ENCODE results near the gene FAN1. TPM values are rescaled to one million over a fixed set of nuclear protein-coding genes. Genes with fewer than 3 reads are reported as not detected.

The FAN1 gene
- total RNA-seq, 4 donors from 2014 or later, result 16.2 to 45.5 (median 22.8) TPM

DNA sequence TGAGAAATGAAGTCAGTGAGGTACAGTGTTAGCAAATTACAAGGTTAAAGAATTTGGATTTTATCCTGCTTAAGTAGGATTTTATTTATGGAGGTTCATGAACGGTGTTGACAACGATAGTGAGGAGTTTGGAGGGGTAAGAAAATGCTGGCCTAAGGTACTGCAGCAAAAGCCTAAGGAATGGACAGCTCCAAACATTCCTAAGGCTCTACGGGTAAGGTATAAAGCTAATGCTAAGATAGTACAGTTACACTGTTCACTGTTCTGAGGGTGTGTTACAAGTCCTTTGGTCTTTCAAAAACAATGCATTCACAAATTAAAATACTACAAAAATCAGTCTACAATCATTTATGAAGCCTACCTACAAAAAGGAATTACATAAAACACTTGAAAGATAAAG, 80.4 kb downstream of the FAN1 start:
- peaks cover 59% of the 10 kb centered on the region for H3K4me1 ChIP-seq
- no peak overlapping the region for H3K27ac ChIP-seq
- no peaks in the 10 kb centered on the region for H3K27me3 ChIP-seq
- peaks cover 31% of the 10 kb centered on the region for H3K36me3 ChIP-seq
- no peak for DNase-seq (ENCODE audit: low spot score in 2 of 2)
- no peak overlapping the region for H3K4me3 ChIP-seq
- 53% methylated on average over 3 of the region's 3 CpGs for WGBS
- TF ChIP-seq POLR2A (IDR thresholded peaks at IDR 0.05), result no peak
- TF ChIP-seq, protein P1, sequence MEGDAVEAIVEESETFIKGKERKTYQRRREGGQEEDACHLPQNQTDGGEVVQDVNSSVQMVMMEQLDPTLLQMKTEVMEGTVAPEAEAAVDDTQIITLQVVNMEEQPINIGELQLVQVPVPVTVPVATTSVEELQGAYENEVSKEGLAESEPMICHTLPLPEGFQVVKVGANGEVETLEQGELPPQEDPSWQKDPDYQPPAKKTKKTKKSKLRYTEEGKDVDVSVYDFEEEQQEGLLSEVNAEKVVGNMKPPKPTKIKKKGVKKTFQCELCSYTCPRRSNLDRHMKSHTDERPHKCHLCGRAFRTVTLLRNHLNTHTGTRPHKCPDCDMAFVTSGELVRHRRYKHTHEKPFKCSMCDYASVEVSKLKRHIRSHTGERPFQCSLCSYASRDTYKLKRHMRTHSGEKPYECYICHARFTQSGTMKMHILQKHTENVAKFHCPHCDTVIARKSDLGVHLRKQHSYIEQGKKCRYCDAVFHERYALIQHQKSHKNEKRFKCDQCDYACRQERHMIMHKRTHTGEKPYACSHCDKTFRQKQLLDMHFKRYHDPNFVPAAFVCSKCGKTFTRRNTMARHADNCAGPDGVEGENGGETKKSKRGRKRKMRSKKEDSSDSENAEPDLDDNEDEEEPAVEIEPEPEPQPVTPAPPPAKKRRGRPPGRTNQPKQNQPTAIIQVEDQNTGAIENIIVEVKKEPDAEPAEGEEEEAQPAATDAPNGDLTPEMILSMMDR (IDR thresholded peaks at IDR 0.05), result no peak
- H3K9me3 ChIP-seq, result no peaks in the 10 kb centered on the region

DNA sequence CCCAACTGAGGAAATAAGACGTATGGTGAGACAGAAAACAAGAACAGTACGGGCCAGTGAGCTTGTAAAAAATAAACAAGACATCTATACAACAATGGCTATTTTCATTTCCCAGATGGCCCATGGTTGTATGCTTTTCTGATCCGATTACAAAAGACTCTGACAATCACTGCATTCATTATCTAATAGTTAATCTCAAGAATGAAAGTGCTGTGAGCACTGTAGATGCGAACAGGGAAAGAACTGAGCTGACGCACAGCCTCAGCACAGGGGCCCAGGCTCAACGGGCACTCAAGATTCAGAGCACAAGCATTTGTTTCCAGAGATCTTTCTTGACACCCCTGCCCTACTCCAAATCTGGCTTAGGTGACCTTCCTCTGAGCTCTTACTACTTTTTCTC, 80.8 kb downstream of the FAN1 start:
- Histone ChIP-seq H3K27ac (no peak overlapping the region), H3K4me3 (peak overlapping the region; percentile 16), H3K27me3 (no peaks in the 10 kb centered on the region), H3K4me1 (peaks cover 57% of the 10 kb centered on the region), H3K36me3 (peaks cover 31% of the 10 kb centered on the region), H3K9me3 (no peaks in the 10 kb centered on the region)
- TF ChIP-seq EP300 (IDR thresholded peaks at IDR 0.05) (no peak), POLR2A (IDR thresholded peaks at IDR 0.05) (no peak), POLR2AphosphoS5 (IDR thresholded peaks at IDR 0.05) (no peak)
- TF ChIP-seq, protein P1 (IDR thresholded peaks at IDR 0.05), result no peak
- 38% methylated on average over 6 of the region's 6 CpGs for WGBS
- DNase-seq (ENCODE audit: low spot score in 2 of 2), result no peak

DNA sequence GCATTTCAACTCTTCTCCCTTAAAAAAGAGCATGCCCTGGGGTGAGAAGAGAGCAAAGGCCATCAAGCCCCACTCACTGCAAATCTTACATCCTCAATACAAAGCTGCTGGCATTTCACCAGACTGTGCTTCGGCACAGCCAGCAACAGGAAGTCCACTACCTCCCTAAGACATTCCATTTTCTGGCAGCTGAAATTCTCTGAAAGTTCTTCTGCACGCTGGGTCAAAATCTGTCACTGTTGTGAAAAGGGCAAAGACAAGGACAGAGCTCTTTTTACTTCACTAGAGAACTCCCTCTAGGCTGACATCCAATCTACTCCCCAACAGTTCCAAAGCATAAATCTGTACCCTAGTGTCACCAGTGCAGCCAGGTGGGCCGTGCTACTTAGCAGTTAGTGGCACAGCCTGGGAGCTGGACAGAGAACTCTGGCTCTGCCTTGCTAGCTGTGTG, 81.4 kb downstream of the FAN1 start:
- TF ChIP-seq EP300 (IDR thresholded peaks at IDR 0.05), result no peak
- TF ChIP-seq, protein P1 (IDR thresholded peaks at IDR 0.05), result no peak
- no peak for TF ChIP-seq POLR2A (IDR thresholded peaks at IDR 0.05)
- no peak for TF ChIP-seq POLR2AphosphoS5 (IDR thresholded peaks at IDR 0.05)
- Histone ChIP-seq H3K36me3 (peaks cover 27% of the 10 kb centered on the region), H3K27ac (peak overlapping the region; percentile 38), H3K4me1 (peaks cover 58% of the 10 kb centered on the region), H3K4me3 (peak overlapping the region; percentile 16), H3K9me3 (no peaks in the 10 kb centered on the region), H3K27me3 (no peaks in the 10 kb centered on the region)
- no peak for DNase-seq (ENCODE audit: low spot score in 2 of 2)
- 42% methylated on average over 3 of the region's 3 CpGs for WGBS

DNA sequence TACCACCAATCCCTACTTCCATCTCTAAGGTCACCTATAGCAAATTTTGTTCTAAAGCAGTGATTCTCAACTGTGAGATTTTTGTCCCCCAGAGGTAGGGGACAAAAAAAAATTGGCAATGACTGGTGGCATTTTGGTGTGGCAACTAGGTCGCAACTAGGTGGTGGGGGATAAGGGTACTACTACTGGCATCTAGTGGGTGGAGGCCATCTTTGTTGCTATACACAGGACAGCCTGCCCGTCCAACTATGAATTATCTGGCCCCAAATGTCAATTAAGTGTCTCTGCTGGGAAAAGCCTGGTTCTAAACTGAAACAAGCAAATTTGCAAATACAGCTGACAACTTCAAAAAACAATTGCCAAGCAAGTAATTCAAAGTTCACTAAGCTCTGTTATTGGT, 86.3 kb downstream of the FAN1 start:
- Histone ChIP-seq H3K27me3 (no peaks in the 10 kb centered on the region), H3K4me1 (peaks cover 43% of the 10 kb centered on the region), H3K4me3 (peak overlapping the region; percentile 66), H3K36me3 (peaks cover 19% of the 10 kb centered on the region), H3K27ac (peak overlapping the region; percentile 95), H3K9me3 (no peaks in the 10 kb centered on the region)
- 31% methylated on average over 2 of the region's 2 CpGs for WGBS
- TF ChIP-seq EP300 (IDR thresholded peaks at IDR 0.05), result no peak
- TF ChIP-seq, protein P1 (IDR thresholded peaks at IDR 0.05), result no peak
- no peak for TF ChIP-seq POLR2AphosphoS5 (IDR thresholded peaks at IDR 0.05)
- no peak for TF ChIP-seq POLR2A (IDR thresholded peaks at IDR 0.05)
- no peak for DNase-seq (ENCODE audit: low spot score in 2 of 2)

DNA sequence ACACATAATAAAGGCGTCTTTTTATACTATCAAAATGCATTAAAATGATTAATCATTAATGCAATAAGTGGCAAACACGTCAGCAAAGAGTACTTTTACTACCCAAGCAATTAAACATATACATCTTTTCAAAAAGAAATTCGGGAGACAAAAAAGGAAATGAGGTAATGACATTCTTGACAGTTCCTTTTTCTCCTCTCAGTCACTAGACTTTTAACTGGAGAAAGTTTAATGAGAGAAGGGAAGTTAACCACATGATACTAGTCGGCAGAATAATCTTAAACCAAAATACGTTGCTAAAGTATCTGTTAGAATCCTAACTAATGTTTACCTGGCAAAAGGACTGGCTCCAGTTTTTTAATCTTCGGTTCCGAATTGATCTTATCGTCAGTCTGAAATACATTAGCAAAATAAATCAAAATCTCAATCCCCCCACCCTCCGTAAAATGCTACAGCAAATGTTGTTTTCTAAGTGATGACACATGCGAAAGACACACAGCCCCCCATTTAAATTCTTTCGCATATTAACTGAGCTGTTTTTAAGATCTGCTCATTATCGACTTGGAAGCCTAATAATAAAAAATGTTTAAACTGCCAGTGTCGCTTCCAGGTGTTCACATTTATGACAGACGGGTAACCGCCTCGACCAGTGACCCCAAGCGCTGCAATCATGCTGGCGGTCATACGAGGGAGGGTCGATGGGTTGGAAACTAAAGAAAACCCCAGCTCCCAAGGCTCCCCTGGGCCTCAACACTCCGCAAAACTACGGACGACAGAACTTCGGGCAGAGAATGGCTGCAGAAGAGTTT, 86.9 kb downstream of the FAN1 start:
- no peaks in the 10 kb centered on the region for H3K27me3 ChIP-seq
- DNase-seq (ENCODE audit: low spot score in 2 of 2), result no peak
- 1% methylated on average over 22 of the region's 24 CpGs for WGBS
- TF ChIP-seq POLR2AphosphoS5 (IDR thresholded peaks at IDR 0.05), result no peak
- TF ChIP-seq POLR2A (IDR thresholded peaks at IDR 0.05), result no peak
- H3K4me1 ChIP-seq, result peaks cover 37% of the 10 kb centered on the region
- H3K36me3 ChIP-seq, result peaks cover 17% of the 10 kb centered on the region
- peak overlapping the region; percentile 66 for H3K4me3 ChIP-seq
- peak overlapping the region; percentile 95 for H3K27ac ChIP-seq
- no peaks in the 10 kb centered on the region for H3K9me3 ChIP-seq

Data from suprapubic skin (tissue), 4 donors.